DMS53 (cell line): ENCODE measurements around the gene MCAM.
A peak's percentile ranks its signal among the peaks of the same experiment; 100 is the strongest.

Experiments used
- DNase-seq: peaks from one replicate; lab custom pipeline; 2025; lab: John Stamatoyannopoulos, UW

The MCAM gene

DNA sequence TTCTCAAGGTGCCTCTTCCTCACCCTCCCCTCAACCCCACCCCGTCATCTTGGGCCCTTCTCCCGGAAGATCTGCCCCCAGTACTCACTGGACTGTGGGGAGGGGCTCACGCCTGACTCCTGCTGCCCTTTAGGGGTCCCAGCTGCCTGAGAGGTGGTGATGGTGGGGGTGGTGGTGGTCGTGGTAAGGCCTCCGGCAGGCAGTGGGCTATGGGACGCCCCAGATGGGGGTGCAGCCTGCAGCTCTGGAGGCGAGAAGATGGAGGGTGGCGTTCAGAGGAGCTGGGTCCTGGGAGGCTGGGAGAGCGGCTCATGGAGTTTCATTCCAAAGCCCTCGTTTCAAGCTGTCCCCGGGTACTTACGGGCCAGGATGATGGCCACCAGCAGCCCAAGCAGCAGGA lies 28.8 kb upstream of the MCAM start:
- no peak for DNase-seq

DNA sequence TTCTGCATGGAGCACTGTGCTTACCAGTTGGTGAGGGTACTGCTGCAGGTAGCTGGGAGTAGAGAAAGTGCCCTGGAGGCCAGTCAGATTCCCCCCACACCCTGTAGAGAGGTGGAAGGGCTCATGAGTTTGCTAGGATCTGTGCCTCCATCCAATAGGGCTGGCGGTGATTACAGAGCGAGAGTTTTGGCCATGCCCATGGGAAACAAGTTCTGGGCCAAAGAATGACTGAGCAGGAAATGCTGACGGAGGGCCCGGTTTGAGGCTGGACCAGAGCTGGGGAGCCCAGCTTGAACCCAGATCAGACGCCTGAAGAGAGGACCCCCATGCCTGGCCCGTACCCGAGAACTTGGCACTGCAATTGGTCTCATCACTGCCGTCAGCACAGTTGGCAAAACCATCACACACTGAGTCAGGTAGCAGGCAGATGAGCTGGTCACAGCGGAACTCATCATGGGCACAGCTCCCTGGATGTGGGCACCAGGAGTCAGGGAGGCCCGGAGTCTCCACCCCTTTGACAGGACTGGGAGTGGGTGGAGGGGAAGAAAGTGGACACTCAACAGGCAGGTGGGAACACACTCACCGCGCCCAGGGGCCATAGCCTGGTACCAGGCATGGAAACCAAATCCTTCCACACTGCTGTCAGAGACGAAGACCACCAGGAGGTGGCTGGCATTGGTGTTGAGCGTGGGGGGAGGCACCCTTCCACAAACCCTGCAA lies 27.5 kb upstream of the MCAM start:
- DNase-seq = no peak

DNA sequence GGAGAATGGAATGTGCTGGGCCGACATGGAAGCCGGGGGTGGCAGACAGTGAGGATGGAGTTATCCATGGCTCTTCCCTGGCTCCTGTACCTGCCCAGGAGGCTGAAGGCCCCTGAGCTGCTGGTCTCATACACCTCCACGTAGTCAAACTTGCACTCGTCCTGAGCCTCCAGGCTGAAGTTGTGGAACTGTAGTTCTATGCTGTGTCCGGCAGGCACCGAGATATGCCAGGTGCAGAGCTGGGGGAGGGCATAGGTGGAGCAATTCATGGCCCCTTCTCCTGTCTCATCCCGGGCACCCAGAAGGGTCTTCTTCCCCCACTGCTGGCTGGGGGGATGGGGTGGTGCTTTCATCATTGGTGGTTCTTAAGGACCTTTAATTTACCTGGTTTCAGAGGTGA lies 26.8 kb upstream of the MCAM start:
- no peak for DNase-seq

DNA sequence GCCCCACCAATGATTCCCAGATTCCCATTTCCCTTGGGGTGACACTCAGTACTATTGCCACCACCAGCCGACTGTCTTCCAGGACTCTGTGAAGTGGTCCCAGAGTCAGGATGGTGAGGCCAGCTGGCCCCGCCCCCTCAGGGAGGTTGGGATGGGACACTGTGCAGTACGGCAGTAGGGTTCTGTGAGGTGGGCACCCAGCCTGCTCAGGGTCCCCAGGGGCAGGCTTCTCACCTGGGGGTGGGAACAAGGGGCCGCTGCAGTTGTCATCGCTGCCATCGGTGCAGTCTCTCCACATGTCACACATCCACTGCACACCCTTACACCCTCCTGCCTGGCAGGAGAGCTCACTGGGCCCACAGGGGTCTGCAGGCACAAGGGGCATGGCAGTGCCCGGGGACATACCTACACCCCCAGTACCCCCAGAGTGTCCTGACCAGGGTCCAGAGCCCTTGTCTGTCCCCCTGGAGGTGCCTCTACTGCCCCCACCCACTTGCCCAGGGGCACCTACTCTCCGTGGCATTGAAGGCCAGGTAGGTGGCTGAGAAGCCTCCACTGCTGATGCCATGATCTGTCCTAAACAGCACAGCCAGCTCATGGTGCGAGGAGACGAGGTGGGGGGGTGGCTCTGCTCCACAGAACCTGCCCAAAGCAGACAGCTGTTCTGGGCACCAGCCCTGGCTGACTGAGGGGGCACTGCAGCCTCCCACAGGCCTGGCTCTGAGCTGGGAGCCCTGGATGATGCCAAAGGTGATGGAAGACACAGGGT lies 25.6 kb upstream of the MCAM start:
- no peak for DNase-seq

DNA sequence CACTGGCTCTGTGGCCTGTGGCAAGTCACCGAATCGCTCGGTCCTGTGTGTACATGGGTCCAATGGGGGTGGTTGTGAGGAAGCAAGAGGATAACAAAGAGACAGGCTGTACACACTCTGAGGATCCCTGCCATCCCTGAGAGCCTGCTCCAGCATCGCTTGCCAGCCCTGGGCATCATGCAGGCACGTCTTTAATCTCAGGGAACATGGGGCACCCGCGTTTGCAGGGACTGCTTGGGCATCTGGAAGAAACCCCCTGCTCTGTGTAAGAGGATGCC lies 25.0 kb upstream of the MCAM start:
- no peak for DNase-seq

DNA sequence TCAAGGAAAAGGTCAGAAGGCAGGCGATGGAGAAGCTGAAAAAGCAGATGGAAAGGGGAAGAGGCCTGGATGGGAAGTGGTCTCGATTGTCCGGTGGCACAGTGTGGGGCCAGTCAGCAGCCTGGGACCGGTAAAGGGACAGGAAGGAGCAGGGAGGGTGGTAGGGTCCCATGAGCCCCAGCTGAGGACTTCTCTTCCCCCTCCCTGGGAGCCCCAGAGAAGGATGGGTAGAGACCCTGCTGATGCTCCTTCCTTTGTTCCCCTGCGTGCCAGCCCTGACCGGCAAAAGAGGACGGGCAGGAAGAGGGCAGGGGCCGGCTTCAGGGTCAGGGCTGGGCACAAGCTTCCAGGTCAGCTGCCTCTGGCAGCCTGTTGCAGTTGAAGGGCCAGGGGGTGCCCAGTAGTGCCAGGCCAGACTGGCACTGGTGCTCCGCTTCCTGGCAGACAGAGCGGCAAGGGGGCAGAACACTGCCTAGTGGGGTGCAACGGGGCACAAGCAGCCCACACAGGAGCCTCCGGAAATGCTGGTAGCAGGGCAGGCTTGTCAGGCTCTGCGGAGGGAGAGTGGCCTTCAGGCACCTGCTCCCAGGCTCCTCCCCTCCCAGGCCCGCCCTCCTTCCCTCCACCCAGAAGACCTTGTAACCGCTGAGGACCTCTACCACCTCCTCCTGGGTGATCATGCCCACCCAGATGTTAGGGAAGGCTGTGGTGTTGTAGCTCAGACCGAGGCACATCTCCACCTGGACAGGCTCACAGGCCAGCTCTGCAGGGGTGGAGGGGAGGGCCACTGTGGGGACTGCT lies 24.5 kb upstream of the MCAM start:
- no peak for DNase-seq

DNA sequence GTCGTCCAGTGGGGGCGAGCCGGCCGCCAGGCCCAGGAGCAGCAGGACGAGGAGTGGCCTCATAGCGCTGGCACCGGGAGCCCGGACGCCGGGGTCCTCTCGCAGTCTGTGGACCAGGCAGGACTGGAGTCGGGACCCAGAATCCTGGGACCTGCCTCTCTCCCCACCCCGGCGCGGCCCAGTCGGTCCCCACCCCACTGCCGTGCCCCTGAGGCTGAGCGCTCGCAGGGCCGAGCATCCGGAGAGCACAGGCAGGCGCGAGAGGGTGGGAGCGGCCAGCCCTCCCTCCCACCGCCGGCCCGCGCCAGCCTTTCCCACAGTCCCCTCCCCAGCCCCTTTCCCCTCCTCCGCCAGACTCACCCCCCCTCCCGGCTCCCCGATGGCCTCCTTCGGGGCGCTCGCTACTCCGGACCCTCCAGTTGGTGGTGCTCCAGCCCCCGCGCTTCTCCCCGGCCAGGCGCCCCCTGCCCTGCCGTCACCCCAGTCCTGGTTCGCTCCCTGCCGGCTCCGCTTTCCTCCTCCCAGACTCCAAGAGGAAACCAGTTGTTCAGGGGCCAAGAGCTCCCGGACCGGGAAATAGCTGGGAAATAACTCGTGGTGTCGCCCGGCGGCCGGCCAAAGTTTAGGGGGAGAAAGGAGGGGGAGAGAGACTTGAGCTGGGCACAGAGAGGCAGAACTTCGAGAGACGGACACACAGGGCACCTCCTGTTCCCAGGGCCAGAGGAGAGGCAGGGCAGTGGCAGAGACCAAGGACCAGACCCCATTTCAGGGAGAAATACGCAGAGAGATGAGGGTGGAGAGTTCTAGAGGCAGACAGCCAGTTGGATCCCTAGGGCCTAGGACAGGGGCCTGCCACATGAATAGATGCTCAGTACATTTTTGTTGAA lies 23.6 kb upstream of the MCAM start, which contains the start of gene C1QTNF5:
Gene C1QTNF5, minus strand, starts transcription at position 549 of the 887 bp plus-strand sequence. Its CDS starts 486 bp downstream, at position 63.
- no peak for DNase-seq

DNA sequence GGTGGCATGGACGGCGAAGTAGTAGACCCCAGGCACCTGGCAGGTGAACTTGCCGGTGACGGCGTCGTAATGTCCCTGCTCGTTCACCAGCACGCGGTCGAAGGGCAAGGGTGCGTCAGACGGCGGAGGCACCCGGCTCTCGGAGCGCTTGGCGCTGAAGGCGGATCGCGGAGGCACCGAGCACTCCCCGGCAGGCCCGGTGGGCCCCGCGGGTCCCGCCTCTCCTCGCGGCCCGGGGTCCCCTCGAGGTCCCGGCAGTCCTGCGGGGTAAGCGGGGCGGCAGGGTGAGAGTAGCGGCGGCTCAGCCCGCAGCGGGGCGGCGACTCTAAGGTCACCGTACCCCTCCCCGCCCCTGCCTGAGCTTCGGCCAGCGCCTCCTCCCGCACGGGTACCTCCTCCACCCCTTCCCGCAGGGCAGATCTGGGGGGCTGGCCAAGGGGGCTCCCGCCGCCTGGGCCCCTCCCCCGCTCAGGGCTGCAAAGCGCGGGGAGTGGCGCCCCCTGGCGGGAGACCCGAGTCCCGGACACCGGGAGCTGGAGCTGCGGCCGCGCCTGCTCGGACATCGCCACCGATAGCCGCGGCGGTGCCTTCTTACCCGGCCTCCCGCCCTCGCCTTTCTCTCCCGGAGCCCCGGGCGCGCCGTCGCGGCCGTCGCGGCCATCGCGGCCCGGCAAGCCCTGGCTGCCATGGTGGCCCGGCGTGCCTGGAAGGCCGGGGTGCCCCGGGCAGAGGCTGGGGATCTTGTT lies 22.8 kb upstream of the MCAM start:
- peak; percentile 80 for DNase-seq

DNA sequence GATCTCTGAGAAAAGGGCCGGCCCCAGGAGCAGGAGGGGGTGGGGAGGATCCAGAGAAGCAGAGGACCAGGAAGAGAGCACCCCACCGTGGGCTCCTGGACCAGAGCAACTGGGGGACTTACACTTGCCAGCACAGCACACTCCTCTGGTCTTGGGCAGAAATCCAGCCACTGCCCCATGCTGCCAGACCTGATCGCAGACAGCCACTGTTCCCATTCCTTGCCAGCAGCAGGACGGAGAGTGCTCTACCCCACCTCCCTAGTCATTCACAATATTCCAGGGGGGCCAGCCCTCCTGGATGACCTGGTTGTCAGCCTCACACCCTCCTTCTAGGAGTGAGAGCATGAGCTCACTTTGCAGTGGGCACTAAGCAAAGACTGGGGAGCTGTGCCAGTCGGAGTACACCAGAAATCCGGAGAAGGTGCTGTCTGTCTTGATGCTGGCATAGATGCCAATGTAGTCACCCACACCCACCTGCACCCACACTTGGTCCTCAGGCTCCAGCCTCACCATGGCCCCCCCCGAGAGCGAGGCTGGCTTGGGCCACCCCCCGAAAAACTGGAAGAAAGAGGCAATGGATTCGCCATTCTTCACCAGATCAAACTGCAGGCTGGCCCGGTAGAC lies 22.1 kb upstream of the MCAM start:
- no peak for DNase-seq

DNA sequence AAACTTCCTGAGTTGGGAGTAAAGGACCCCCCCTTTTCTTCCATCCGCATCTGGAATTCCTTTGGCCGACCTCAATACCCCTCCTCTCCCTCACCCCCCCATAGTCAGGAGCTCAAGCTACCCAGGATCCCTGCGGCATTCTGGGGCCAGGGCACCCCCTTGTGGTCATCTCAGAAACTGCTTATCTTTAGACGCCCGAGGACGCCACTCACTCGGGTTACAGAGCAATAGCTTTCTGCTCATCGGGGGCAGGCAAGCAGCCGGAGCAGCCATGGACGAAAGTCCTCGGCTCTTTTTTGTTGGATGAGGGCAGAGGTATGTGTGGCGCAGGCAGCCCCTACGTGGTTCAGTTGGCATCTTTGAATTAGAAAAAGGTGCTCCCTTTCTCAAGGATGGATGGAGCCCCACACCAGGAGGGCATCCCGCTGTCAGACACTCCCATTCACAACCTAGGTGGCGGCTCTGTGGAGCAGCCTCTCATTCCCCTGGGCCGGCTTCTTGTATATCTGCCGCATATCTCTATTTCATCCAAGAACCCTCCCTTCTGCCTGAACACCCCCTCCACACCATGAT lies 21.5 kb upstream of the MCAM start:
- DNase-seq = peak; percentile 84

DNA sequence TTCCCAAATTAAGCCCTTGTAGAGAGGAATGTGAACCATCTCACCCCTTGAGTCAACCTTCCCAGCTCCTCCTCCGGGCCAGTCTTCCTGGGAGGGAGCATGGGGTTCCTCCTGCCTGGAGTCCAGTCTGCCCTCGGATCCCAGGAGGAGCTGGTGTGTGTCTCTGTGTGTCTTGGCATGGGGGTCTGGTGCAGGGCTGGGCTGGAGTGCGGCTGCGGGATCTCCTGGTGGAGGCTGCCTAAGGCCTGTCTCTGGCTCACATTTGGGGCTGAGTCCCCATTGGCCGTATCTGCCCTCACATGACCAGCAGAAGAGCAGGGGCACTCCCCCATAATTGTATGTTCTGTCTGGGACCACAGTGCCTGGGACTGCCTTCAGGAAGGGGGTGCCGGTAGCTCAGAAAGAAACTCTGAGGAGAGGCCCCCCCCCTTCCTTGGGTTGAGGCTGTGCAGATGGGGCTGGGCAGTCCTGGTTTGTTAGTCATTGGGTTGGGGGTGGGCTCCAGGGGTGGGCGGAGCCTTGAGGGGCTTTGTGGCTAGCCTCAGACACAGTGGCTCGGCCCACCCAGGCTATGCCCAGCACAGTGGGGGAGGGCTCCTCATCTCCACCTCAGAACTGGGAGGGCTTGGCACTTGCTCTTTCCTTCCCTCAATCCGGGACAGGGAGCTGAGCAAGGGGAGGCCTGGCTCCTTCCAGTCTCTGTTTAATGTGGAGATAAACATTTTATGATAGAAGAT lies 20.8 kb upstream of the MCAM start:
- no peak for DNase-seq

DNA sequence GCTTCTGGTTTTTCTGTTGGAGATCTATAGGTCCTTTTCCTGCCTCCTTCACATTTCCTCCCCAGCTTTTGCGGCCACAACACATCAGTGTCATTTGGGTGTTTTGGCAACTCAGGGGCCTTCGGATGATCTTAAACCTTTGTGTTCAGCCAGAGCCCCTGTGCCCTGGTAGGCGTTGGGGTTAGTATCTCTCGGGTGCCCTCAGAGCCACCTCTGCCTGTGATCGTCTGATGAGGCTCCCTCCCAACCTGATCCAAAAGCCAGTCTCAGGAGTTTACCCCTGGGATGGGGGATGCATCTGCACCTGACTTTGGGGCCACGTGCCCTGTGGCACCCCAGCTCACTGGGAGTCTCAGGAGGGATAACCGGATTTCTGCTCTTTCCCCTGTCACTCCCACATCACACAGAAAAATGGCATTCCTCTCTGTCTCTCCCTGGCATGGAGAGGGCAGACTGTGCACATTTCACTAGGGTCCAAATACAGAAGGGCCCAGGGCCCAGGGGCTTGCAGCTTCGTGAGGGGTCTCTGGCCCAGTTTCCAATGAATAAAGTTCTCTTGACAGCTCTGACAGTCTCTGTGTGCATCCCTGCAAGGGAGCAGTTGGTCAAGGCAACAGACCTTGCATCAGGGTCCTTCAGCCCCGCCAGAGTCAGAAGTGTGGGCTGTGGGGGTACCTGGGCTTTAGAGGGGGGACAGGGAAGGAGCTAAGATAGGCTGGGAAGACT lies 20.0 kb upstream of the MCAM start:
- DNase-seq = no peak

DNA sequence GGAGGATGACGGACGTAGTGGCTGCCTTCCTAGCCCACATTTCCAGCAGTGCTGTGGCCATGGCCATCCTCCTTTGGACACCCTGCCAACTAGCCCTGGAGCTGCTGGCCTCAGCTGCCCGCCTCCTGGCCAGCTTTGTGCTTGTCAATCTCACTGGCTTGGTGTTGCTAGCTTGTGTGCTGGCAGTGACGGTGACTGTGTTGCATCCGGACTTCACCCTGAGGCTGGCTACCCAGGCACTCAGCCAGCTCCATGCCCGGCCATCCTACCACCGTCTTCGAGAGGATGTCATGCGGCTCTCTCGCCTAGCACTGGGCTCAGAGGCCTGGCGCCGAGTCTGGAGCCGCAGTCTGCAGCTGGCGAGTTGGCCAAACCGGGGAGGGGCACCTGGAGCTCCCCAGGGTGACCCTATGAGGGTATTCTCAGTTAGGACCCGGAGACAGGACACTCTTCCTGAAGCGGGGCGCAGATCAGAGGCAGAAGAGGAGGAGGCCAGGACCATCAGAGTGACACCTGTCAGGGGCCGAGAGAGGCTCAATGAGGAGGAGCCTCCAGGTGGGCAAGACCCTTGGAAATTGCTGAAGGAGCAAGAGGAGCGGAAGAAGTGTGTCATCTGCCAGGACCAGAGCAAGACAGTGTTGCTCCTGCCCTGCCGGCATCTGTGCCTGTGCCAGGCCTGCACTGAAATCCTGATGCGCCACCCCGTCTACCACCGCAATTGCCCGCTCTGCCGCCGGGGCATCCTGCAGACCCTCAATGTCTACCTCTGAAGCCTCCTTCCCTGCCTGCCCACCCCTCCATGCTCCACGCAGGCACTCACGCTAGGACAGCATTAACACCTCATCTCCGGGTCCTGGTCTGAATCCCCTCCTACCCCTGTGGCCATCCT lies 19.0 kb upstream of the MCAM start:
- no peak for DNase-seq

DNA sequence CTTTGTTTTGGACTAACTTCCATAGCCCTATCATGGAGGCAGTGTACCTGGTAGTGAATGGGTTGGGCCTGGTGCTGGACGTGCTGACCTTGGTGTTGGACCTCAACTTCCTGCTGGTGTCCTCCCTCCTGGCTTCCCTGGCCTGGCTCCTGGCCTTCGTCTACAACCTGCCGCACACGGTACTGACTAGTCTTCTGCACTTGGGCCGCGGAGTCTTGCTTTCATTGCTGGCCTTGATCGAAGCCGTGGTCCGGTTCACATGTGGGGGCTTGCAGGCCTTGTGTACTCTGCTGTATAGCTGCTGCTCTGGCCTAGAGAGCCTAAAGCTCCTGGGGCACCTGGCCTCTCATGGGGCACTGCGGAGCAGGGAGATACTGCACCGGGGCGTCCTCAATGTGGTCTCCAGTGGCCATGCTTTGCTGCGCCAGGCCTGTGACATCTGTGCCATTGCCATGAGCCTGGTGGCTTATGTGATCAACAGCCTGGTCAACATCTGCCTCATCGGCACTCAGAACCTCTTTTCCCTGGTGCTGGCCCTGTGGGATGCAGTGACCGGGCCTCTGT lies 18.2 kb upstream of the MCAM start:
- no peak for DNase-seq

DNA sequence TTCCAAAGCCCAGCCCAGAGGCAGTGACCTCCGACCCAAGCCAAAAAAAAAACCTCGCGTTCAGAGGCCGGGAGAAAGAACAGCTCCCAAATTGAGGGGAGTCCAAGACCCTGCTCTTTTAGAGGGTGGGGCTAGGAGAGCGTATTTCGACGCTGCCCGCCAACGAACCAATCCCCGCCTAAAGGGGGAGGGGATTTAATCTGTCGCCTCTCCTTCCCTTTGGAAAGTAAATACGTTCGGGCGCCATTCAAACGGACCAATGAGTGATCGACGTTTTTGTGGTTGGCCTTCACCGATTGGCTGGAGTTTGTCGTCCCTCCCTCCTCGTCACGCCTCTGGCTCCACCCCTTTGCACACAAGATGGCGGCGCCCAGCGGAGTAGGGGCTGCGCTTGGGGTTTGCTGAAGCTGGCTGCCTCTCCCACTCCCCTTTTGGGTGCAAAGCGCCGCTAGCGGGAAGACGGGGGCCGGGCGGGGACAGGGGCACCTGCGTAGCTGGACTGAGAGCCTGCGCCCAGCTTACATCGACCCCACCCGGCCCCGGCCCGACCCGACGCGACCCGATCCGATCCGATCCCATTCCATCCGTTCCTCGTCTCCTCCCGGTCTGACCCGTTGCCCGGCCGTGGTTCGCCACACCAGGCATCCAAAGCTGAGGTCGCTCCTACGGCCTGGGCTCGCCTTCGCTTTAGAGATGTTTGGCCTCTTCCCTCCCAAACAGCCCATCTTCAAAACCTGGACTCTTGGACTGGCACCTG lies 17.4 kb upstream of the MCAM start, which contains the start of gene RNF26:
Gene RNF26, plus strand, starts transcription at position 354 of the 757 bp plus-strand sequence. CDS start 596 bp downstream, outside the sequence.
- peak; percentile 98 for DNase-seq

DNA sequence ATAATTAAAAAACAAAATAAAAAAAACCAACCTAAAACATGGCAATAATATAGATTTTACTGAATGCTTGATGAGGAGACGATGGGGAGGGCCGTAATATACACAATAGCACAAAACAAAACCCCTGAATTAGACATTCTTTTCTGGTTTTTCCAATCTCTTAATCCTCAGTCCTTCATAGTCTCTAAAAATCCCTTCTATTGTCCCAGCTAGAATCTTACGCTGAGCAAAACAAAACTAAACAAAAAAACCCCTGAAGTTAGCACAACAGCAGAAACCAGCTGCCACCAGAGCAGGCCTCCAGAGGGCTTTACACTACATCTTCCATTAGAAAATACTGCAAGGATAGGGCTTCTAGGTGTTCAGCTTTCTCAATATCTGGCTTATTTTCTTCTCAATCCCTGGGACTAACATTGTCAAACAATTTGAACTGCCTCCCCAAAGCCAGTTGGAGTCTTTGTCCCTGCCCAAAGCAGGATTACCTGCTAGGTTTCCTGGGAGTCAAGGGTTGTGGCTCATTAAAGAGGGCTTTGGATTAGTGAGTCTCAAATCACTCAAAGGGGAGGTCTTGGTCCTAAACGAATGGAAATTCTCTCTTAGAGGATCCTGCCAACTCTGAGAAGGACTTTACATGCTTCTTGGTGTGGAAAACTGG lies 15.3 kb upstream of the MCAM start:
- no peak for DNase-seq
